Fibroblast of skin of back (primary cell): ENCODE measurements around the gene CILP.
A peak's percentile ranks its signal among the peaks of the same experiment; 100 is the strongest.

ENCODE experiments used
- DNase-seq: peaks from one replicate; pipeline ENCODE4 v3.0.0-alpha.2; 2013

The CILP gene

DNA sequence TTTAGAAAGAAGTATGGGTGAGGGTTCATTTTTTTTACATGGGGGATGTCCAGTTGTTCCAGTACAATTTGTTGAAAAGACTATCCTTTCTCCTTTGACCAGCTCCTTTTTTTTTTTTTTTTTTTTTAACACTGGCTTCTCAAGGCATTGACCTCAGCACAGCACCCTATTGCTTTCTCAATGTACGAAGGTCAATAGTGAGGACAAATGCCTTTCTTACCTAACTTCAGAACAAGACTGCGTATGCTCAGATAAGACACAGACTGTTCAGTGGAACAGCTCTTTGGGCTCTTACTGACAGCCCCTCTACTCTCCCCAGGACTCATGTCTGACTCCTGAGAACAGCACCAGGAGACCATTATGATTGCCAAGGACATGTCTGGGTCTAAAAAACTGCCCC is 10.4 kb upstream of the CILP start:
- DNase-seq = no peak

DNA sequence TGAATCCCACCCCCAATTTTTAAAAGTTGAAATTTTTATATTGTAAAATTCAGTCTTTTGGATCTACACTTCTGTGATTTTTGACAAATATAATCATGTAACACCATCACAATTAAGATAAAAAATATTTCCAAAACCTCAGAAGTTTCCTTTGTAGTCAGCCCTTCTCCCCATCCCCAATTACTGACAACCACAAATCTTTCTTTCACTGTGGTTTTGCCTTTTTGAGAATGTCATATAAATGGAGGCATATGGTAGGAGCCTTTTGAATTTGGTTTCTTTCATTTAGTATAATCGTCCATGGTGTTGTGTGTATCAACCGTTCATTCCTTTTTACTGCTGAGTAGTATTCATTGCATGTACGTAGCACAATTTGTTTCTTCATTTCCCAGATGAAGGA is 7.9 kb upstream of the CILP start:
- DNase-seq = no peak

DNA sequence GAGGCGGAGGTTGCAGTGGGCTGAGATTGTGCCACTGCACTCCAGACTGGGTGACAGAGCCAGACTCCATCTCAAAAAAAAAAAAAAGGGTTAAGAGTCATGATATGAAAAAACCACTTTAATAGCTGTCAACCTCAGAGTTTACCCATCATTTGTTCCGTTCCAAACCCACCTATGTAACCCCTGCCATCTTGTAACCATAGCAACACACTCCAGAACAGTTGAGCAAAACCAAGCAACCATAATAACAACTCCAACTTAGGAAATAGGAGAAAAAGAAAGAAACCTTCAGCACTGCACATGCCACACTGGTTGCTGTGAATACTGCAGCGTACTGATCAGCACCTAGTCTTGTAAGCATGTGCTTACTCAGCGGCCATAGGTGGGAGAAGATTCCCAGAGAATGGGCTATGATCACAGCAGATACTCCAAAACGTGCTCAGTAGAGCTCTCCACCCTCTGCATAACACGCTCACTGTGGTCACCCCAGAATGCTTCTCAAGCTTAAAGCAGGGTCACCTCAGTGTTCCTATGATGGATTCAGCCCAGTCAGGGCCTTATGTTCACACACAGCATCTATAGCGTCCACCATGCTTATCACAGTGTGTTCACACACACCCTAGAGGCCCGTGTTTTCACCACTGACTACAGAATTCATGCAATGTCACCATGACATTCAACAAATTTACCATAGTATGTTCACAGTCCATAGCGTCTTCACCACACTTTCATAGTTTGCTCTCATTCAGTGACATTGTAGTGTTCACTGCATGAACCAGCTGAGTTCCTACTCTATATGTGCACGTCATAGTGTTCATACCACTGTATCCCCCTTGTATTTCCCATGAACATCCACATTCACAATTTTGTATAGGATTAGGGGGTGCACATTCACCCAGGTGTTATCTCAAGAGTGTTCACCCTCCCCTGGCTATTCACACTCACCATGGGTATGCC is 6.5 kb upstream of the CILP start:
- DNase-seq = no peak

DNA sequence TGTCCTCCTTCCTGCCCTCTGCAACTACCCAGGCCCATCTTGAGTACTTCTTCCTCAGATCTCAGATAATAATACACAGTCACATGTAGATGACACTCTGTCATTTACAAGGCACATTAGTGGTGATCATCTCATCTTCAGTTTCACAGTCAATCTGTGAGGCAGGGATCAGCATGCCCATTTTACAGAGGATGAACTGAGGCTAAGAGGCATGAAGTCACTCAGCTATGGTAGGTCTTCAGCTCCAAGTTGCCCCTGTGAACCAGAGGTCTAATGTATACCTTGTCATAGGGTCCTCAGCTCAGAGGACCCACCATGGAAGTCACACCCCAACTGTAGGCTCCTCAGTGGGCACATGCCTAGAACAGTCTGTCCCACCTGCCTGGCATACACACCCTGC is 4.2 kb upstream of the CILP start:
- DNase-seq = no peak

DNA sequence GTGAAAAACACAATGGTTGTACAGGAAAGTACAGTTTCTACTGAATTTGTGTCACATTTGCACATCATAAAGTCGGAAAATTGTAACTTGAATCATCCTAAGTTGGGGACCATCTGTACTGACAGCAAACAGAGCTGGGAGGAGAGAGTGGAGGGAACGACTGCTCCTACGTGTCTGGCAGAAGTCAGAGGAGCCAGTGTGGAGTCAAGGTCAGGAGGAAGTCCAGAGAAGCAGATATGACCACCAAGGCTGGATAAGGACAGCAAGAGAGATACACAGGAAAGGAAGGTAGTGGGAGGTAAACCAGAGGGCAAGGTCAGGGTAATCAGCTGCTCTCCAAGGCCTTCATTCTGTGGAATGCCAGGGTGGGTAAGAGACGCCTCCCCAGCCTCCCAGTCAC is 2.7 kb upstream of the CILP start:
- DNase-seq = no peak

DNA sequence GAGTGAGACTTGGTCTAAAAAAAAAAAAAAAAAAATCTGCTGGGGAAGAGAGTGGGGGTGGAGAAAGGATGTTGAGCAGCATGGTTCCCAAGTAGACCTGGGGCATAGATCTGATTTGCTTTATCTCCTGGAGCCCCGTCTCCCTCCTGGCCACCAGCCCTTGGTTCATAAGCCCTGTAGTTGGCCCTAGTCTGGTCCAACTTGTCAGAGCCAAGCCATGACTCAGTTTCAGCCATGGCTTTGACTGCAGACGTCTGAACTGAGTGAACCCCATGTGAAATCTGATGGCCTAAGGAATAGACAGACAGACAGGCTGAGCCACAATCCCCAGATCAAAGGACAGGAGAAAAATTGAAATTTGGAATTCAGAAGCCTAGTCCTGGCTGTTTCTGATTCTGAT is 2.0 kb upstream of the CILP start:
- no peak for DNase-seq

DNA sequence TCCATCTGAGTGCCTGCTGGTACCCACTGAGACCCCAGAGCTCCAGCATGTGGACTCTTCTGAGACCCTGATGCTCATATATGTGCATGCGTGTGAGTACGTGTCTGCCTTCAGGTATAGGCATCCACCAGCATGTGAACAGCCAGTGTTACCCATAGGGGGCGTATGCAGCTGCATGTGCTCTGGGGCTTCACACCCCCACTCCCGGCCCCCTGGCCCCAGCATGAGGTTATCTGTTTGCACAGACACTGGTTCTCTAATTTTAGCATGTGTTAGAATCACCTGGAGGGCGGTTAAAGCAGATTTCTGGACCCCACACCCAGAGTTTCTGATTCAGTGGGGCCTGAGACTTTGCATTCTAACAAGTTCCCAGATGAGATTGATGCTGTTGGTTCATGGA is 824 bp upstream of the CILP start:
- peak; percentile 11 for DNase-seq

DNA sequence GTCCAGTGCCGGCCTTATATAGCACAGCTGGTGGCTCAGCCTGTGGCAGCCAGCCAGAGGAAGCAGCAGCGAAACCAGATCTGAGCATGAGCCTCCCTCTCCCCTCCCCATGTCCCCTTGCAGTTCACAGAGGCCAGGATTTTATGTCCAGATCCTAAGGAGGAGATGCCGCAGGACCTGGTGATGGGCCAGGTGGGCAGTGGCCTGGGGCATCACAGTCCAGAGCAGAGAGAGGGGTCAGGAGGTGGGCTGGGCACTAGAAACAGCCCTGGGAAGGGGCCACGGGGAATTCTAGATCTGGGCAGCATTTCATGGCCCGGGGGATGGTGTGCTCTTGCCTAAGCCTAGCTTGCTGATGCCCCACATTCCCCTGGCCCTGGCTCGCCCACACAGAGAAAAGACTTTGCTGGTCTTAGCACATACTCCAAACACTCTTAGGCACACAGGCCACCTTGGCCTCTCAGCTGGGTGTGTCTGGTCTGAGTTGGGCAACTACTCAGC is 259 bp upstream of the CILP start:
- DNase-seq = peak; percentile 50

DNA sequence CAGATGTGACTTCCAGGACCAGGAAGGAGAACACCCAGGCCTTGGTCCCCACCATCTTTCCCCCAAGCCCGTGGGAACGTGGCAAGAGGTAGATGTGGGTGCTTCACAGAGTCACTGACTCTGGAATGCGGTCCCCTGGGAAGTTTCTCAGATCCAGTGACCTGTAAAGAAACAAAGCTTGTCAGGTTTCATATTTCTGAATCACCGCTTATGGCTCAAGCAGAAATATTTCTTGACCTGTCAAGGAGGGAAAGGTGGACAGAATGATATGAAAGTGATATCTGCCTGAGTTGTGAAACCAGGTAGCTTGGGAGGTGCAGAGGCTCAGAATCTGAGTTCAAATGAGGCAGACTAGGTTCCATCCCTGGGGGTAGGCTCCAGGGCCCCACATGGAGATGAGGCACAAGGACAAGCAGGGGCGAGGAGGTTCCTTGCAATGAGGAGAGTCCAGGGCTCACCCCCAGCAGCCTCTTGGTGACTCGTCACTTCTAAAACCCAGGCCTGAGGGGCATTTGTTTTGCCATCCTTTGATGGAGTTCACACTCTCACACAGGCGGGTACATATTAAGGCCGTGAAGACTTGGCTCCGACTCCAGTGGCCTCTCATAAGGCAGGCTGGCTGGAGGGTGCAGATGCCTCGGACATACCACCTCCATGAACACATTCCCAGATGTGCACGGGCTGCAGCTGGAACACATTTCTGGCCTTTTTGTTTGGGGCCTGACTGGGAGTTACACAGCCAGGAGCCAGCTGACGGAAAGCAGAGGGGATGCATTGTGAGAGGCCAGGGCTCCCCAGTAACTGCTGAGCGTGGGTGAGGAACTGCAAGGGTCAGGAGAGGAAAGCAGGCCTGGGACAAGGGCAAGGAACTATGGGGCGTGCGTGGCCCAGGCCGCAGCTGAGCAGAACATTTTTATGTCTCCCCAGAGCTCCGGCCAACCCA is 1.3 kb downstream of the CILP start:
- DNase-seq = peak; percentile 9

DNA sequence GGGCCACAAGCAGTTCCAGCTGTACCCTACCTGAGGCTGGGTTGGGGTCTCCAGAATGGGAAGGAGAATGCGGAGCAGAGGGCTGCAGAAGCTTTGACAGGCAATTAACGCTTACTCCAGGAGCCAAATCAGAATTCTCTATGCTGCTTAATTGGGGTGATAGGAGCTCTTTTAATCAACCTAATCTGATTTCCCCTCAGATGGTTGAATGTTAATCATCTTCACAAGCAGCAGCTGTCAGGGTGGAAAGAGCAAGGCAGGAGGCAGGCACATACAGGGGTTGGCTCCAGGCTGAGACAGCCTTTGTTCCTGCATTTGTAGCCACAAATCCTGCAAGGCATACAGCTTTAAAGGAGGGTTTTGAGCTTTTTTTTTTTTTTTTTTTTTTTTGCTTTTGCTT is 2.6 kb downstream of the CILP start:
- no peak for DNase-seq

DNA sequence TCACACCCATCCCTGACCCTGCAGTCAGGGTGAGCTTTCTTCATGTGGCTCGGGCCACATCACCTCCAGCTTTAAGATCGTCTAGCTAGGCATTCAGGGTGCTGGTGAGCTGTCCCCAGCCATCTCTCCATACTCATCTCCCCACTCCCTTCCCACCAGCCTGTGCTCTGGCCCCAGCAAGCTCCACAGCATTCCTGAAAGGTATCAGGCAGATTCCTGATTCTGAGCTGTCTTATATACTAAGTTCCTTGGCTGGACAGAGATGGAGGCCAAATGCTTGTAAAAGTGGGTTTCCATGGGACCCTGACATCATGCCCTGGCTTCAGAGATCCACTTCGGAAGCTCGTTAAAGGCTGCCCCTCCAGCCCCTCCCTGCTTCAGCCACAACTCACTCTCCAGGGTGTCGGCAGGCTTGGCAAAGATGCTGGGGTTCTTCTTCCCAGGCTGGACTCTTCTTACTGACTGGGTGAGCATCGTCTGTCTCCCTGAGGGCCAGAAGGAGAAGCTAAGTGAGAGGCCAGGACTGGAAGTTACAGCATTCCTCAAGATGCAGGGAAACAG is 3.9 kb downstream of the CILP start:
- DNase-seq = no peak

DNA sequence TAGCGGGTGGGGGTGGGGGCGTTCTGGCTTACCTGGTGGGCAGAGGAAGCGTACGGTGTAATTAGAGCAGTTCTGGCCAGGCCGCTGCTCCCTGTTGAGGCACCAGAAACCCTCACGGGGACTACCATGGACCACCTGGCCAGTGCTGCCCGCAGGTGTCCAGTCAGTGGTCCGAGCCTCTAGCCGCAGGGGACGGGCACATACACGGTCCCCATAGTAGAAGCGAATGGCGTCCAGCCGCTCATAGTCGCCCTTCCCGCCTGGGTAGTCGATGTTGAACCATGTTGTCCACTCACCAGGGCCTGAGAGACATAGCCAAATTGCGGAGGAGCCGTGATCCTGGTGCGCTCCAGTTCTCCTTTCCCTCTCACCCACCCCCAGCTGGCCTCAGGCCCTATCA is 4.5 kb downstream of the CILP start:
- no peak for DNase-seq

DNA sequence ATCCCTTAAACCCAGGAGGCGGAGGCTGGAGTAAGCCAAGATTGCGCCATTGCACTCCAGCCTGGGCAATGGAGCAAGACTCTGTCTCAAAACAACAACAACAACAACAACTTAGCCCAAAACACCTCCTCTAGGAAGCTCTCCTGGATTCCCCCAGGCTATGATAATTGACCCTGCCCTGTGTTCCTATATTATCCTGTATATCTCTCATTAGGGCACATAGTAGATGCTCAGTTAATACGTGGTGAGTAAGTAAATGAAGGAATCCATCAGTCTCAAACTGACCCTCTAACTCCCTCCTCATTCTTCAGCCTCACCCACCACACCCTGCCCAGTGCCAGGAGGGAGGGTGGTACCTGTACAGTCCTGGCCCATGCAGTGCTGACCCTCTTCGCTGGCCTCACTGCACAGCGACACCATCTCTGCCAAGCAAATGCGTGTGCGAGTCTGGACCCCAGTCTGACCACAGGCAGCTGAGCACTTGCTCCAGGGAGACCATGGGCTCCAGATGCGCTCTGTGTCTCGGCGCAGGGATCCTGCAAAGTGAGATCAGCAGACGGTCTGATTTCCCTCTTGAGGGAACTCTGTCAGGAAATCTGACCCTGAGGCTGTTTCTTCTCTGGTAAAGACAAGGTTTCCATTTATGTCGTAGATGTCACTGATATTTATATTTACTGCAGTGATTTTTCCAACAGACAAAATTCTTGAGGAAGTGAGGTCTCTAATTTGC is 6.2 kb downstream of the CILP start:
- DNase-seq = no peak

DNA sequence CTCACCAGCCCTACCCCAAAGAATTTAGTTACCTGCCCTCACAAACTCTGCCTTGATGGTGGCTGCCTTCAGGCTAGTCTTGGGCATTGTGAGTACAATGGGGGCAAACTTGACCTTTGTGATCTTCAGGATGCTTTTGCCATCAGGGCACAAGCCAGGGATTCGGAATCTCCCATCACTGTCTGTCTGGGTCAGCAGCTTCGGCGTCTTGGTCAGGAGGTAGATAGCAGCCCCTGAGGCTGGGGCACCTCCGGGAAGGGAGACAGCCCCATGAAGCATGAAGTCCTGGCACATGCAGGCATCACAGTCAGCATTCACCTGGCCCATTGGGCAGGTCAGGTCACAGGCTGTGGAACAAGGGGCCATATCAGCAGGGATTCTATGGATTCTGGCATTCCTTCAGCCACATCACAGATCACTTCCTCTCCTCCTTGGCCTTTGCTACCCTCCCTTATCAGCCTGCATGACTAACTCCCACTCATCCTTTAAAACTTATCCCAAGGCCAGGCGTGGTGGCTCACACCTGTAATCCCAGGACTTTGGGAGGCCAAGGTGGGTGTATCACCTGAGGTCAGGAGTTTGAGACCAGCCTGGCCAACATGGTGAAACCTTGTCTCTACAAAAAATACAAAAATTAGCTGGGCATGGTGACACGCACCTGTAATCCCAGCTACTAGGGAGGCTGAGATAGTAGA is 6.9 kb downstream of the CILP start:
- no peak for DNase-seq

DNA sequence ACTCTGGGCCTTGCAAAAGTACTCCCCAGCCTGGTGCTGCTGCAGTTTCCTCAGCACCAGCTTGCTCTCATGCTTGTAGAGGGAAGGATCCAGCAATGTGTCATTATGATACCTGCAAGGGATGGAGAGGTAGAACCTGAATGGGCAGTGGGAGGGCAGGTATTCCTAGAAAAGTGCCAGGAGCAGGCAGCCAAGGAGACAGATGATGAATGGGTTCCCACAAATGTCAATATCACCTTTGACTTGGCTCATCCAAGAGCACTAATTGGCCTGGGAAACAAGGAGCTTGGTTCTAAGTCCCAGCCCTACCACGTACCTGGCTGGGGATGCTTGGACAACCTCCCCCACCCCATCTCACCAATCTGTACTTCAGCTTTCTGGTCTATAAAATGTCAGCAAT is 9.4 kb downstream of the CILP start:
- no peak for DNase-seq

DNA sequence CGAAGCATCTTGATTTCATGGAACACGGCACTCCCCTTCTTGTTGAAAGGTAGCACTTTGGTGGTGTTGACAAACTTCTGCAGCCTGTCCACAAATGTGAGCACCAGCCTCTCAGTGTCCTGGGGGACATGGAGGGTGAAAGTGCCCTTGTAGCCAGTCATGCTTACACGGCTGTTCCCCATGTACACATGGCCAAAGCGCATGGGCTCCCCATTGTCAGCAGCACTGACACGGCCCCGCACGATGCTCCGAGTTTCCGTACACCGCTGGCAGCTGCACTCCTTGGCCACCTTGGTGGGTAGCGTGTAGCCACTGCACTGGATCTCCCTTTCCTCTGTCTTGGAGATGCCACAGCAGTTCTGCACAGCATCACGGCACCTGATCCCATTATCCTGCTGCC is 12.7 kb downstream of the CILP start:
- DNase-seq = no peak

DNA sequence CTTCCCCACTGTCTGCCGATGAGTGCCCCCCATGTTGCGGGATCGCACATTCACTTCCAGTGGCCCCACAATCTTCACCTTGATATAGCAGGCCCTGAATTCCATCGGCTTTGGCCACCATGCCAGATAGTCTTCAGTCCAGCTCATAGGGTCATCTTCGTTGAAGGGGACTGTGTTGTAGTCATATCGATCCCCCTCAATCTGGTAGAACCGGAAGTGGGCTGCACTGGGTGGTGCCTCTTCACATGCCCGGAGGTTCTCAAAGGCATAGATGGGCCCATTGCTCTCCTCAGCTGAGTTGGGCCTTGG is 14.0 kb downstream of the CILP start:
- no peak for DNase-seq

DNA sequence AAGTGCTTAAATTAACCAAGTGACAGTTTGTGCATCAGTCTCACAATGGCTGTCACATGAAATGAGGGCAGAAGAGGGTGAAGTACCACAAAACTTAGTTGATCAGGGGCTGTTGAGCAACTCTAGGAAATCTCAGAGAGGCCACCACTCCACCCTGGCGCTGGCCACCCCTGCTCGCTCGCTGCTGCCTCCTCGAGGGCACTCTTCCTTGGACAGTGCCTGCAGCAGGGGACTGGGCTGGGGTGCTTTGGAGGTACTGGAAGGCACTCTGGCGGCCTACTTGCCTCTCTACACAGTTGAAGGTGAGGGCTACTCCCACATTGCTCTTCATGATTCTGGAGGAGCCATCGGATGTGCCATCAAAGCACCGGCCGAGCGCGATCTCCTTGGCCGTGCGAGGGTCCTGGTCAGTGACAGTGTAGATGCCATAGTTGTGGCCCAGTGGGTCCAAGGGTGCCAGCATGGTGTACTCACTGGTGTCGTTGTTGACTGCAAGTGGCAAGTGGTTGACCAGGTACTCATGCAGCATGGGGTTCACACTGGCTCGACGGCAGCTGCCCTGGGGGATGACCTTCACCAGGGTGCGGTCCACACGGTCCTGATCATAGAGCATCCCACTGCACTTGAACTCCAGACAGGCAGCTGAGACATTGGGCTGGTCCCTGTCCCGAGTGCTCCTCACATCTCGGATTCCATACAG is 14.5 kb downstream of the CILP start:
- no peak for DNase-seq

DNA sequence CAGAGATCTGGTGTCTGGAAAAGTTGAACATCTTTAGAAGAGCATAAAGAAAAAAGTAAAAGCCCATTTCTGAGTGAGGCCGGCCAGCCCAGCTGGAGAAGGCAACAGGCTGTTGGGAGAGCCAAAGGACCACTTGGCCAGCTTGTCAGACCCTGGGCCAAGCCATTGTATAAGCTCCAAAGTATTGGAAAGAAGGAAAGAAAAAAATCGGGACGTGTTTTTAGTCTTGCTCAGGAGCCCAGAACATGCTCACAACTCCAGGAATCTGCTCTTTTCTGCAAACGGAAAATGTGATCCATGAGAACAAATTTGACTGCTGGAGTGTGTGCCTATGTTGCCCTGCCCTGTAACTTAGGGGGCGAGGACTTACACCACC is 15.7 kb downstream of the CILP start:
- DNase-seq = no peak

DNA sequence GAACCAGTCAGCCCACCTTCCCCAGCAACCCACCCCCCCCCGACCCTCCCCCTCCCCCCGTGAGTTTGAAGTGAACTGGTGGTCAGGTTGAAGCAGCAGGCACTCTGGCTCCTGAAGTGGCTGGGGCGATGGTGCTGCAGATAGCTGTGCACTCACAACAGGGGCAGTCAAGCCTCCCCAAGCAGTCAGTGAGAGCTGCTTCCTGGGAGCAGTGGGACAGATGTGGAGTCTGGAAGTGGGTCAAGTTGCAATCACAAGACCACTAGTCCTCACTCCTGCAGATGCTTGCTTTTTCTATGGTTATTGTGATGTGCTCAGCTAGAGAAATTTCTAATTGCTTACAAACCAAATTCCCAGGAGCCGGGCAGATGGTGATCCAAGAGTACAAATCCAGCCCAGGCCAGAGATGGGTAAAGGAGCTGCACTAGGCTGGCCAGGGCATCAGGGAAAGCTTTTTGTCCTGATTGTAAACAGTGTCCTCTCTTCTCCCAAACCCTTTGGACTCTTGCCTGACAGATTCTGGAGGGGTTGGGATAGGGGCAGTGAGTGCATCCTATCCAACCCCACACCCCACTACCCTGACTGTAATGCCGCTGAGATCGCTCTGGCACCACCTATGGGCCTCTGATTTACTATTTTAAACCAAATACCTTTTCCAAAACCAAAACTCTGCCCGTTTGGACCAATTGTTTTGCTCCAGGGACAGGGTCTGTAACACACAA is 16.3 kb downstream of the CILP start:
- DNase-seq = no peak

DNA sequence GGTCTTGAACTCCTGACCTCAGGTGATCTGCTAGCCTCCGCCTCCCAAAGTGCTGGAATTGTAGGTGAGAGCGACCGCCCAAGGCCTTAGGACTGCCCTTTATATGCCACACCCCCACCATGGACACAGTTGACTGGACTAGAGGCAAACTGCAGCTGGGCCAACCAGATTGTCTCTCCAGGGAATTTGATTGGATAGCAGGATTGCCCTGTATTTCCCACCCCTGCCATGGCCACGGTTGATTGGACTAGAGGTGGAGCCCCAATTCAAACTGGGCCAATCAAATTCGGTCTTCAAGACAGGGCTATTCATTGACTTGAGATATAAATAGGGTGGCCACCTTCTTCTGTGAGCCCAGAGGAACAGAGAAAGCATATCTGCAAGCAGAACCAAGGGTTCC is 19.3 kb downstream of the CILP start:
- DNase-seq = peak; percentile 37
